NCI-H524 (cell line): ENCODE measurements around the gene COG7.

Experiments used
- DNase-seq, 2 experiments: peaks; one replicate each; lab custom pipeline; 2025; lab: John Stamatoyannopoulos, UW

COG7 gene

GRCh38 chr16:23357761-23358290 lies 95.2 kb downstream of the COG7 start:
- peak; percentile 97 to 98 for DNase-seq

- DNase-seq: no peak
These were observed 96.0 kb downstream of the COG7 start for GRCh38 chr16:23356941-23357340.

- DNase-seq: no peak
These were observed 97.8 kb downstream of the COG7 start for GRCh38 chr16:23355106-23355670.

GRCh38 chr16:23354246-23354645 lies 98.7 kb downstream of the COG7 start:
- no peak for DNase-seq

- DNase-seq: no peak
These were observed 99.5 kb downstream of the COG7 start for GRCh38 chr16:23353440-23353839.

- no peak for DNase-seq
These were observed 101.6 kb downstream of the COG7 start for GRCh38 chr16:23351360-23351759.

GRCh38 chr16:23348579-23349469 lies 104.2 kb downstream of the COG7 start:
- peak in 1 of 2 experiments; percentile 29 for DNase-seq

GRCh38 chr16:23345237-23345636 lies 107.8 kb downstream of the COG7 start:
- DNase-seq: no peak

GRCh38 chr16:23343643-23344612 lies 109.1 kb downstream of the COG7 start:
- no peak for DNase-seq

- no peak for DNase-seq
These were observed 110.8 kb downstream of the COG7 start for GRCh38 chr16:23342083-23342640.

- no peak for DNase-seq
These were observed 113.2 kb downstream of the COG7 start for GRCh38 chr16:23339787-23340186.
